ENCODE results near the gene CCDC9B. TPM values are rescaled to one million over a fixed set of nuclear protein-coding genes. Genes with fewer than 3 reads are reported as not detected.

The CCDC9B gene
- total RNA-seq, 1 donor from 2014 or later, result 58.0 TPM

- Mint-ChIP-seq H3K36me3 (ENCODE audit: low read depth) (peaks cover 8% of the 10 kb centered on the region), H3K4me3 (ENCODE audit: unreplicated experiment) (peak overlapping the region; percentile 84), H3K9me3 (ENCODE audit: low read depth) (no peaks in the 10 kb centered on the region), H3K27ac (ENCODE audit: unreplicated experiment) (peak overlapping the region; percentile 87), H3K4me1 (ENCODE audit: low read depth) (peaks cover 76% of the 10 kb centered on the region), H3K27me3 (ENCODE audit: low read depth) (no peaks in the 10 kb centered on the region)
- no peak for TF ChIP-seq CTCF (IDR thresholded peaks at IDR 0.05)
- no peak for DNase-seq (ENCODE audit: low spot score)
Measured at GRCh38 chr15:40325188-40325587, 15.6 kb downstream of the CCDC9B start.

- Mint-ChIP-seq H3K27ac (ENCODE audit: unreplicated experiment) (peak overlapping the region; percentile 67), H3K9me3 (ENCODE audit: low read depth) (no peaks in the 10 kb centered on the region), H3K27me3 (ENCODE audit: low read depth) (no peaks in the 10 kb centered on the region), H3K4me1 (ENCODE audit: low read depth) (peaks cover 67% of the 10 kb centered on the region), H3K36me3 (ENCODE audit: low read depth) (peaks cover 8% of the 10 kb centered on the region), H3K4me3 (ENCODE audit: unreplicated experiment) (peak overlapping the region; percentile 84)
- peak; percentile 77 for DNase-seq (ENCODE audit: low spot score)
- peak; percentile 17 for TF ChIP-seq CTCF (IDR thresholded peaks at IDR 0.05)
Measured at GRCh38 chr15:40323953-40324937, 16.5 kb downstream of the CCDC9B start.

GRCh38 chr15:40323239-40323952, 17.3 kb downstream of the CCDC9B start, which contains the start of gene INAFM2:
Gene INAFM2 (plus strand): TSS chr15:40323692. CDS start chr15:40324056, 364 bp downstream.
- H3K4me3 Mint-ChIP-seq (ENCODE audit: unreplicated experiment), result peak within 1 kb of the TSS; percentile 84
- peak within 1 kb of the TSS; percentile 95 for H3K27ac Mint-ChIP-seq (ENCODE audit: unreplicated experiment)
- peaks cover 59% of the 10 kb centered on the region for H3K4me1 Mint-ChIP-seq (ENCODE audit: low read depth)
- H3K27me3 Mint-ChIP-seq (ENCODE audit: low read depth), result no peaks in the 10 kb centered on the region
- H3K36me3 Mint-ChIP-seq (ENCODE audit: low read depth), result peaks cover 8% of the 10 kb centered on the region
- TF ChIP-seq CTCF (IDR thresholded peaks at IDR 0.05), result peak; percentile 81
- H3K9me3 Mint-ChIP-seq (ENCODE audit: low read depth), result no peaks in the 10 kb centered on the region
- DNase-seq (ENCODE audit: low spot score), result peak; percentile 97

- Mint-ChIP-seq H3K4me3 (ENCODE audit: unreplicated experiment) (peak overlapping the region; percentile 72), H3K9me3 (ENCODE audit: low read depth) (no peaks in the 10 kb centered on the region), H3K4me1 (ENCODE audit: low read depth) (peaks cover 51% of the 10 kb centered on the region), H3K27ac (ENCODE audit: unreplicated experiment) (peak overlapping the region; percentile 95), H3K27me3 (ENCODE audit: low read depth) (no peaks in the 10 kb centered on the region), H3K36me3 (ENCODE audit: low read depth) (peaks cover 8% of the 10 kb centered on the region)
- no peak for TF ChIP-seq CTCF (IDR thresholded peaks at IDR 0.05)
- peak; percentile 91 for DNase-seq (ENCODE audit: low spot score)
Measured at GRCh38 chr15:40322531-40323238, 18.1 kb downstream of the CCDC9B start.
